Natural killer cell (primary cell): Measurements from ENCODE around the gene R3HDM2. TPM values are rescaled to one million over a fixed set of nuclear protein-coding genes. Genes with fewer than 3 reads are reported as not detected.

Source experiments
- ATAC-seq, 3 donors: fragments of 150-1000 bp in 2 of 3; fragments of 200-7000 bp in 1 of 3; cut with Tn5 transposase; 1 replicate in 1 of 3; 2 replicates in 2 of 3; pipeline ENCODE4 v1.10.0; 2021; ENCODE audit warnings: mild to moderate bottlenecking in 2 of 3, moderate library complexity in 2 of 3
- DNase-seq, 2 donors: peaks; one replicate each; pipeline versions ENCODE4 v3.0.0 to v3.0.0-alpha.2; 2013 to 2021; ENCODE audit warnings: mixed read lengths in 1 of 2
- H3K27ac ChIP-seq: one replicate; pipeline ENCODE4 v1.5.1; 2013; ENCODE audit warnings: mild to moderate bottlenecking, low read length
- H3K27me3 ChIP-seq: one replicate; pipeline ENCODE4 v1.6.1; 2013; ENCODE audit warnings: low read length; ENCODE audit not compliant: control insufficient read depth, insufficient read depth
- H3K36me3 ChIP-seq: one replicate; pipeline ENCODE4 v1.6.1; 2013; ENCODE audit warnings: low read length; ENCODE audit not compliant: control insufficient read depth, insufficient read depth
- H3K4me1 ChIP-seq: one replicate; pipeline ENCODE4 v1.6.1; 2013; ENCODE audit warnings: low read length; ENCODE audit not compliant: control insufficient read depth, insufficient read depth
- H3K4me3 ChIP-seq: one replicate; pipeline ENCODE4 v1.5.1; 2013; ENCODE audit warnings: low read length
- H3K9me3 ChIP-seq: one replicate; pipeline ENCODE4 v1.6.1; 2013; ENCODE audit warnings: low read length; ENCODE audit not compliant: control insufficient read depth, insufficient read depth
- H3K27ac Mint-ChIP-seq, 2 donors: one replicate each; pipeline ENCODE4 v1.8.0; 2022; ENCODE audit warnings: mild to moderate bottlenecking in 2 of 2, mixed read lengths in 2 of 2, moderate library complexity in 1 of 2
- H3K27me3 Mint-ChIP-seq, 2 donors: one replicate each; pipeline ENCODE4 v1.8.0; 2022; ENCODE audit warnings: low read depth in 2 of 2, mixed read lengths in 2 of 2
- H3K36me3 Mint-ChIP-seq: one replicate; pipeline ENCODE4 v1.8.0; 2022; ENCODE audit warnings: mixed read lengths
- H3K4me1 Mint-ChIP-seq, 2 donors: one replicate each; pipeline ENCODE4 v1.8.0; 2022; ENCODE audit warnings: mixed read lengths in 2 of 2
- H3K4me3 Mint-ChIP-seq: one replicate; pipeline ENCODE4 v1.8.0; 2022; ENCODE audit warnings: mild to moderate bottlenecking, moderate library complexity, mixed read lengths
- H3K9me3 Mint-ChIP-seq, 2 donors: one replicate each; pipeline ENCODE4 v1.8.0; 2022; ENCODE audit warnings: mixed read lengths in 2 of 2
- WGBS: methylation state at CpG from one replicate; pipeline ENCODE4 v1.1.7; 2013; ENCODE audit warnings: missing lambda C conversion rate; ENCODE audit not compliant: insufficient coverage; 5-methylcytosine and 5-hydroxymethylcytosine counted together
- intact Hi-C: fragments of 100-400 bp; cut with micrococcal nuclease; formaldehyde crosslinking; loops from one replicate; pipeline ENCODE4 v1.14.2; 2022
- total RNA-seq, 4 donors: library from RNA; stranded (reverse); fragments of 120-200 nt in 1 of 4; gene quantifications; one replicate each; pipeline versions ENCODE4 v1.2.3 to v1.2.4, GENCODE V29; 2013 to 2022
- TF ChIP-seq, protein P1 (sequence below): fragments of 200-600 bp; IDR thresholded peaks from one replicate; pipeline ENCODE4 v1.8.0; 2022; ENCODE audit warnings: antibody characterized with exemption

Gene R3HDM2
- total RNA-seq, 3 donors from 2014 or later (not counting 1 experiment from before 2014, with no cell fraction given): 110 to 124 (median 123) TPM

DNA sequence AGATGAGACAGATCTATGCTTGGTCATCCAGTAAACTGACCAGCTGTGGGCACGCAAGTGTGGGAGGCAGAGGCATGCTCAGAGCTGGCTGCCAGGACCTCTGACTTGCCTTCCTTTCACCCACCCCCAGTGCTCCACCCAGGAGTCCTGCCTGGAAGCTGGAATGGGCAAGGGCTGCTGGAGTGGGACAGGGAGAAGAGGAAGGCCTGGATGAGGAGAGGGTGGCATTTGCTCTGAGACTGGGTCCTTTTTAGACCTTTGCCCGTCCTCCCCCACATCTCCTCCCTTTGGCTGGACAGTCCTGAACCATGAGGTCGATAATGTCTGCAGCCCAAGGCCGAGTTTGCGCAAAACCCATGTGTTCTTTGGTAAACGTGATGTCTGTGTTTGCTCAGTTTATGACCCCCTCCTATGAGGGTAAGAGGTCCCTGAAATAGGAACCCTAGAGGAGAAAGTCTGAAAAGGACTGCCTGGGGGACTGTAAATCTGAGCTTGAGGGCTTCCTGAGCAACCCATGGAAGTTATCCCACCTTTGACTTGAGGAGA, 20.5 kb upstream of the R3HDM2 start:
- no peak overlapping the region for H3K27ac Mint-ChIP-seq
- H3K4me3 Mint-ChIP-seq: no peak overlapping the region

GRCh38 chr12:57450057-57450456, 19.2 kb upstream of the R3HDM2 start:
- Histone ChIP-seq H3K36me3 (no peaks in the 10 kb centered on the region), H3K27me3 (no peaks in the 10 kb centered on the region), H3K9me3 (no peaks in the 10 kb centered on the region), H3K4me3 (no peak overlapping the region), H3K27ac (no peak overlapping the region), H3K4me1 (no peaks in the 10 kb centered on the region)
- intact Hi-C loops: no loop called here
- no peaks in the 10 kb centered on the region for H3K9me3 Mint-ChIP-seq
- H3K4me1 Mint-ChIP-seq: no peaks in the 10 kb centered on the region
- ATAC-seq (no peak), DNase-seq (no peak)
- no peaks in the 10 kb centered on the region for H3K36me3 Mint-ChIP-seq
- WGBS: 96% methylated on average over 3 of the region's 3 CpGs
- H3K27me3 Mint-ChIP-seq: no peaks in the 10 kb centered on the region
- no peak overlapping the region for H3K27ac Mint-ChIP-seq
- TF ChIP-seq, protein P1, sequence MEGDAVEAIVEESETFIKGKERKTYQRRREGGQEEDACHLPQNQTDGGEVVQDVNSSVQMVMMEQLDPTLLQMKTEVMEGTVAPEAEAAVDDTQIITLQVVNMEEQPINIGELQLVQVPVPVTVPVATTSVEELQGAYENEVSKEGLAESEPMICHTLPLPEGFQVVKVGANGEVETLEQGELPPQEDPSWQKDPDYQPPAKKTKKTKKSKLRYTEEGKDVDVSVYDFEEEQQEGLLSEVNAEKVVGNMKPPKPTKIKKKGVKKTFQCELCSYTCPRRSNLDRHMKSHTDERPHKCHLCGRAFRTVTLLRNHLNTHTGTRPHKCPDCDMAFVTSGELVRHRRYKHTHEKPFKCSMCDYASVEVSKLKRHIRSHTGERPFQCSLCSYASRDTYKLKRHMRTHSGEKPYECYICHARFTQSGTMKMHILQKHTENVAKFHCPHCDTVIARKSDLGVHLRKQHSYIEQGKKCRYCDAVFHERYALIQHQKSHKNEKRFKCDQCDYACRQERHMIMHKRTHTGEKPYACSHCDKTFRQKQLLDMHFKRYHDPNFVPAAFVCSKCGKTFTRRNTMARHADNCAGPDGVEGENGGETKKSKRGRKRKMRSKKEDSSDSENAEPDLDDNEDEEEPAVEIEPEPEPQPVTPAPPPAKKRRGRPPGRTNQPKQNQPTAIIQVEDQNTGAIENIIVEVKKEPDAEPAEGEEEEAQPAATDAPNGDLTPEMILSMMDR: no peak
- no peak overlapping the region for H3K4me3 Mint-ChIP-seq

More for the DNA sequence above, 20.5 kb upstream of the R3HDM2 start:
- WGBS: 83% methylated on average over 6 of the region's 6 CpGs
- DNase-seq (no peak), ATAC-seq (no peak)
- intact Hi-C loops: no loop called here
- Histone ChIP-seq H3K4me3 (no peak overlapping the region), H3K27ac (no peak overlapping the region), H3K27me3 (no peaks in the 10 kb centered on the region), H3K36me3 (no peaks in the 10 kb centered on the region), H3K4me1 (peaks cover 5% of the 10 kb centered on the region), H3K9me3 (no peaks in the 10 kb centered on the region)
- H3K27me3 Mint-ChIP-seq: no peaks in the 10 kb centered on the region
- peaks cover 5 to 10% of the 10 kb centered on the region in 2 donors for H3K4me1 Mint-ChIP-seq
- no peaks in the 10 kb centered on the region for H3K36me3 Mint-ChIP-seq
- no peaks in the 10 kb centered on the region for H3K9me3 Mint-ChIP-seq
- TF ChIP-seq, protein P1: no peak

GRCh38 chr12:57449375-57449774, 18.5 kb upstream of the R3HDM2 start:
- H3K4me1 Mint-ChIP-seq: no peaks in the 10 kb centered on the region
- no peaks in the 10 kb centered on the region for H3K27me3 ChIP-seq

More at GRCh38 chr12:57449375-57449774, 18.5 kb upstream of the R3HDM2 start:
- intact Hi-C loops: no loop called here
- WGBS: 97% methylated on average over 7 of the region's 7 CpGs
- H3K9me3 ChIP-seq: no peaks in the 10 kb centered on the region
- Mint-ChIP-seq H3K27me3 (no peaks in the 10 kb centered on the region), H3K9me3 (no peaks in the 10 kb centered on the region), H3K27ac (no peak overlapping the region), H3K4me3 (no peak overlapping the region), H3K36me3 (no peaks in the 10 kb centered on the region)
- no peaks in the 10 kb centered on the region for H3K36me3 ChIP-seq
- H3K4me1 ChIP-seq: no peaks in the 10 kb centered on the region
- H3K4me3 ChIP-seq: no peak overlapping the region
- no peak overlapping the region for H3K27ac ChIP-seq
- TF ChIP-seq, protein P1: no peak
- ATAC-seq (no peak), DNase-seq (no peak)
